ENCODE results near the gene VCAM1.
A peak's percentile ranks its signal among the peaks of the same experiment; 100 is the strongest.

The VCAM1 gene

DNA sequence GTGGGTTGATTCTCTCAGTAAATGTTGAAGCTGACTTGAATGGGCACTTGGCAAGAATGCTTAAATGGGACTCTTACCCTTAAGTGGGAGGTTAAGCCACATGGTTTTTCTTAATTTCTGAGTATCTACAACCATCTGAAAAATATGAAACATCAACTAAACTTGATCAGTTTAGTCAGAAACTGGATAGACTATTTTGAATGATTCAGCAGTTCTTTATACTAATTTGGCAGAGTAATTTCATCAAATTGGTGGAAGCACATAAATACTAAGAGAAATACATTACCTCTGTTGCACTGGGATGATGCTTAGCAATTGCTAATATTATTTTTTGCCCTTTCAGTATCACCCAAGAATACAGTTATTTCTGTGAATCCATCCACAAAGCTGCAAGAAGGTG lies 4.7 kb downstream of the VCAM1 start:
- DNase-seq (ENCODE audit: low spot score) = no peak

DNA sequence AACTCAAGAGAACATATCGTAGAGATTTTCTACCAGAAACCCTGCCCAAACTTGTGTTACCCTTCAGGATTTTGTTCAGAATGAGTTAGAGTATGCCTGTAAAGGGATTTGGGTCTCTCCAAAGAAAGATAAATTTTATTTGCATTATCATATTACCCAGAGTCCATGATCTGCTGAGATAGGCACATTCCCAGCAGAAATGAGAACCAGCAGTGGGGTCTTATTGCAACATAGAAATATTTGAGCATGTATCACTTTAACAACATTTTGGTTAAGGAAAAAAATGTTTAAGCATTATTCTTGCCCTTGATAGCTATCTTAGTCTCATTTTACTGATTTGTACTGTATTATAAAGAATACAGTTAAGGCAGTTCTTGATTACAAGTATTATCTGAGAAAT lies 10.6 kb downstream of the VCAM1 start:
- DNase-seq (ENCODE audit: low spot score) = no peak

- DNase-seq (ENCODE audit: low spot score) = no peak
Observed at GRCh38 chr1:100731309-100731708, 11.8 kb downstream of the VCAM1 start.

DNA sequence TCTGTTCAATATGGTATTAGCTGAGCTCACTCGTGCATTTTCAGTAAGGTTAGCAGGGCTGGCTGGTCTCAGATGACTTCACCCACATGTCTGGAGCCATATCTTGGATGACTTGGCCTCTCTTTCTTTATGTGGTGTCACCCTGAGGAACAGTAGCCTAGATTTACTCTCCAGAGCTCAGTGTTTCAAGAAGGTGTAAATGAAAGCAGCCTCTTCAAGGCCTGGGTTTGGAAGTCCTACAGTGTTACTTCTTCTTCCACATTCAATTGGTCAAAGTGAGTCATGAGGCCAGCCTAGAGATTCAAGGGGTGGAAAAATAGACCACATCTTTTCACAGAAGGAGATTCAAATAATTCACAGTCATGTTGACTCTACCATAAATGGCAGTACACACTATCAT lies 12.2 kb downstream of the VCAM1 start:
- DNase-seq (ENCODE audit: low spot score) = no peak

- no peak for DNase-seq (ENCODE audit: low spot score)
Observed at GRCh38 chr1:100734676-100735075, 15.1 kb downstream of the VCAM1 start.

- no peak for DNase-seq (ENCODE audit: low spot score)
Observed at GRCh38 chr1:100735244-100735643, 15.7 kb downstream of the VCAM1 start.

DNA sequence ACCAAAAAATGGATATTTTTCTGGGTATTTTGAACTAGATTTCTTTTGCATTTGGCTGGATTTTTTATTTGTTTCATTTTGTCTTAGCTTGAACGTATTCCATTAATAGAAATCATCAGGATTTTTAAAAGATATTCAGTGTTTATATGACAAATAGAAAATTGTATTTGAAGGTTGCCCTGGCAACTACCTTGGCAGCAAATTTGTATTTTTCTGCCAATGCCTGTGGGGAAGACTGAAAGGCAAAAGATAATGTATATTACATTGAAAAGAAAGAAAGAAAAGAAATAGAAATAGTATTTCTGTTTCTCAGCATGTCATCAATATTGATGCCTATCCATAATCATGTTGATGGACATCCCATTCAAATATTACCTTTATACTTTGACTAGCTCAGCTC lies 16.8 kb downstream of the VCAM1 start:
- no peak for DNase-seq (ENCODE audit: low spot score)

- DNase-seq (ENCODE audit: low spot score) = no peak
Observed at GRCh38 chr1:100736746-100737145, 17.2 kb downstream of the VCAM1 start.

DNA sequence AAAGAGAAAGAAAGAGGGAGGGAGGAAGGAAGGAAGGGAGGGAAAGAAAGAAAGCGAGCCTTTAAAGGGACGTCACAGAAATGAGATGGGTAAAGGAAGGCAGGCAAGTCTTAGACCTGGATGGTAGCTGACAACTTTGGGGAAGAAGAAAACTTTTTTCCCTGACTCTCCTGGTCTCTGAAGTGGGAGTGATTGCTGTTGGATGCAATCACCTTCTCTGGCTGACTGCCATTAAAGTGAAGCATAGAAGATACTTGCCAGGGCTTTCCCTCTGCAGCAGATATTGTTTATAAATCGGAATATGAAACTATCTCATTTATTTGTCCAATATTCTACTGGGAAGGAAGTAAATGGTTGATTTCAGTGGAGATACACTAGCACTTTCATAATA lies 27.0 kb downstream of the VCAM1 start:
- DNase-seq (ENCODE audit: low spot score) = no peak

GRCh38 chr1:100747771-100748170 lies 28.2 kb downstream of the VCAM1 start:
- no peak for DNase-seq (ENCODE audit: low spot score)

DNA sequence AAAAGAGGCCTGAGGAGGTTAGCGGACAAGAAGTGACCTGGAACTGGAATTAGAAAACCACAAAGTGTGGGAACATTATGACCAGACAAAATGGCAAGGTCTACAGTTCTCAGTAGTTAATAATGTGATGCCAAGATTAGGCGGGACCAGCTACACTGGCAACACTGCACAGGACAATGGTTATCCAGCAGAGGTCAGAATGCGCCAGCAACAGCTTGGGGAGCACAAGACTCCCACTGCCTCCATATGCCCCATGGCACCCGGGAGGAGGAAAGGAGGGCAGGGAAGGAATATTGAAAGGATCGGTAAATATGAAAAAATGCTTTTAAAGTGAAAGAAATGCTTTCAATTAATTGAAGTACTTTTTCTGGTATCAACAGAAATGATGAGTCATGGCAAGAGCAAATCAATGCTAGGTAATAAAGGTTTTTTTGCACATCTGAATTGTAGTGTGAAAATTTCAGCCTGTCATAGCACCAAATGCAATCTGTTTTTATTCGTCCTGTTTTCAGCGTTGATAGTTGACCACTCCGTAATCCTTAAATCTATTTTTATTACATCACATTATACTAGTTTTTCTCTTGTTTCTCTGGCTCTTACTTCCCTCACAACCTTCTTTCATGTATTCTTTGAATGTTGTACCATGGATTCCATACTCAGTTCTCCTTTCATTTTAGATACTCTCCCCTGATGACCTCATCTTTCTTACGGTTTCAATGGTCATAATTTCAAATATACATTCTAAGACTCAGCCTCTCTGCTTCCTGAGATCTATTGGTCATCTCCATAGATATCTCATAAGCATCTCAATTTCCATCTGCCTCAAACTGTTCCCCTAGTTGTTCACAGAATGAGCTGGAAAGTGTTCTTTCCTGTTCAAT lies 30.7 kb downstream of the VCAM1 start:
- peak; percentile 13 for DNase-seq (ENCODE audit: low spot score)

DNA sequence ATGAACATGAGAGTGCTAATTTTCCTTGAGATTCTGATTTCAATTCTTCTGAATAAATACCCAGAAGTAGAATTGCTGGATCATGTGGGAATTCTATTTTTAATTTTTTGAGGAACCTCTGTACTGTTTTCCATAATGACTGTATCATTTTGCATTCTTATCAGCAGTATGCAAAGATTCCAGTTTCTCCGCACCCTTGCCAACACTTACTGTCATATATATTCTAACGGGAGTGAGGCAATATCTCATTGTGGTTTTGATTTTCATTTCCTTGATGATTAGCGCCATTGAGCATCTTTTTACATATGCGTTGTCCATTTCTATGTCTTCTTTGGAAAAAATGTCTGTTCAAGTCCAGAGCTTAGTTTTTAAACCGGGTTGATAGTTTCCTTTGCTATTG lies 33.2 kb downstream of the VCAM1 start:
- no peak for DNase-seq (ENCODE audit: low spot score)

GRCh38 chr1:100757946-100758345 lies 38.4 kb downstream of the VCAM1 start:
- no peak for DNase-seq (ENCODE audit: low spot score)

GRCh38 chr1:100759188-100759587 lies 39.6 kb downstream of the VCAM1 start:
- DNase-seq (ENCODE audit: low spot score) = no peak

DNA sequence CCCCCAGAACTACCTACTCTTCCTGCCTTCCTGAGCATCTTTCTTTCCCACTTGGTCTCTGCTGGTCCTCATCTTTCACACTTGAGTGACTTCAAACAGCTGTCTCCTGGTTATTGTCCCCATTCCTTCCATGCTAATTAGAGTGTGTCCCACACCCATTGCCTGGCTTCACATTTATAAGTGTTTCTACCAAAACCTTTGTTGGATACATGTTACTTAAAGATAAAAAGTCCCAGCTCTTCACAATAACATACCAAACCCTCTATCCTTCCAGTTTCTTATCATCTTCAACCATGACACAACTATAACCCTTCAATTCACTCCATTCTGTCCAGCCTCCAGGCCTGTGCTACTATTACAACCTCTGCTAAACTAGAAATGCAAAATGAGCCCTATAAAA lies 41.0 kb downstream of the VCAM1 start:
- no peak for DNase-seq (ENCODE audit: low spot score)

DNA sequence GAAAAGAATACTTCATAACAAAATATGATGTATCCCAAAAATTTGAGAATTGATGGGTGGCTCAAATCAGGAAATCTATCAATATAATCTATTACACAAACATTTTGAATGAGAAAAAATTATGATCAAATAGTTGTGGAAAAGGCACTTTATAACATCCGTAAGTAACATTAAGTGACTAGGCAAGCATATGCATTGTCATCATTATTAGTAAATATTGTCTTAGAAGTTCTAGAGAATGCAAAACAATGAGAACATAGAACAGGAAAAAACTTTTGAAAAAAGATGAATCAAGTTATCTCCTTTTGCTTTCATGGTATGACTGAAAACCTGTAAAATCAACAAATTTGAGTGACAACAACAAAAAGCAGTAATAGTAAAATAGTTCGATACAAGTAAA lies 42.9 kb downstream of the VCAM1 start:
- no peak for DNase-seq (ENCODE audit: low spot score)

DNA sequence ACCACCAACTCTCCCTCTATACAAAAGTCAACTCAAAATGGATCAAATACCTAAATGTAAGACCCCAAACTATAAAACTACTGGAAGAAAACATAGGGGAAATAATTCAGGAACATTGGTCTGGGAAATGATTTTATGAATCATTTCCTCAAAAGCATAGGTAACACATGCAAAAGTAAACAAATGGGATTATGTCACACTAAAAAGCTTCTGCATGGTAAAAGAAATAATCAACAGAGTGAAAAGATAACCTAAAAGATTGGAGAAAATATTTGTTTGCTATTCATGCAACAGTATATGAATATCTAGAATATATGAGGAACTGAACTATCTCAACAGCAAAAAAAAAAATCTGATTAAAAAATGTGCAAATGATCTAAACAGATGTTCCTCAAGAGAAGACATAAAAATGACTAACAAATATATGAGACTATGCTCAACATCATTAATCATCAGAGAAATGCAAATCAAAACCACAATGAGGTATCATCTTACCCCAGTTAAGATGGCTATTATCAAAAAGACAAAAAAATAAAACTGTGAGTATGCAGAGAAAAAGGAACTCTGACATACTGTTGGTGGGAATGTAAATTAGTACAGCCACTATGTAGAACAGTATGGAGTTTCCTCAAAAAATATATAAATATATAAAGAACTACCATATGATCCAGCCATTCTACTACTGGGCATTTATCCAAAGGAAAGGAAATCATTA lies 47.8 kb downstream of the VCAM1 start:
- no peak for DNase-seq (ENCODE audit: low spot score)

DNA sequence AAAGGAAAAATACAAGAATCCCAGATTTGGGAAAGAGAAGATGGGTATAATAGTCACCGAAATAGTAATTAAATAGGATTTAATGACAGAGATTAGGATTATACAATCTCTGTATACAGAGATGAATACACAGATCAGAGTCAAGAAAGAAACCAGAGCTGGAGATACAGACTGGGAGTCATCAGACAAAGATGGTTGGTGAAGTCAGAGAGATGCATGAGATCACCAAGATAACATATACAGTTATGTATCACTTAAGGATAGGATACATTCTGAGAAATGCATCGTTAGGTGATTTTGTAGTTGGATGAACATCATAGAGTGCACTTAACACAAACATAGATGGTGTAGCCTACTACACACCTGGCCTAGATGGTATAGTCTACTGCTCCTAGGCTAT lies 49.8 kb downstream of the VCAM1 start:
- DNase-seq (ENCODE audit: low spot score) = no peak

DNA sequence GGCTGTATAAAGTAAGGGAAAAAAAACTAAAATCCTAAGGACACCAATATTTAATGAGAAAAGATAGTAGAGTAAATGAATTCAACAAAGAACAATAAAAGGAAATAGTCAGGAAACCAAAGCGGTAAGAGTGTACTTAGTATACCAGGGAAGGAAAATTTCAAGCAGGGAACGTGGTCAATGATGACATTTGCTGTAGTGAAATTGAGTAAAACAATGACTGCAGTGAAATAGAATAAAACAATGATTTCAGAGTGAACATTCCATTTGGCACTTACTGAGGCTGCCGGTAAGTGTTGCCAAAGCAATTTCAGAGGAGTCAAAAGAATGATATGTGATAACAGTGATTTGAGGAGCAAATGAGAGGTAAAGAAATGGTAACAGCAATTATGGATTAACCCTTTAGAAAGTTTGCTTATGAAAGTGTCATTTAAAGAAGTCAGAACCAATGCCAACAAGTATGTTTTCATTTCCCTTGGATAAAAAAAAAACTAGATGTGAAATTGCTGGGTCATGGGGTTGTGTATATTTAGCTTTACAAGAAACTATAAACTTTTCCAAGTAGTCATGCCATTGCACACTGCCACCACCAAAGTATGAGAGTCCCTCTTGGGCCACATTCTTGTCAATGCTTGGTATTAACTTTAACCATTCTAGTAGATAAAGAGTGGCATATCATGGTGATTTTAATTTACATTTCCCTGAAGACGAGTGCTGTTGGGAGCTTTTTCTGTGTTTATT lies 50.5 kb downstream of the VCAM1 start:
- no peak for DNase-seq (ENCODE audit: low spot score)

GRCh38 chr1:100773444-100773843 lies 53.9 kb downstream of the VCAM1 start:
- DNase-seq (ENCODE audit: low spot score) = no peak

DNA sequence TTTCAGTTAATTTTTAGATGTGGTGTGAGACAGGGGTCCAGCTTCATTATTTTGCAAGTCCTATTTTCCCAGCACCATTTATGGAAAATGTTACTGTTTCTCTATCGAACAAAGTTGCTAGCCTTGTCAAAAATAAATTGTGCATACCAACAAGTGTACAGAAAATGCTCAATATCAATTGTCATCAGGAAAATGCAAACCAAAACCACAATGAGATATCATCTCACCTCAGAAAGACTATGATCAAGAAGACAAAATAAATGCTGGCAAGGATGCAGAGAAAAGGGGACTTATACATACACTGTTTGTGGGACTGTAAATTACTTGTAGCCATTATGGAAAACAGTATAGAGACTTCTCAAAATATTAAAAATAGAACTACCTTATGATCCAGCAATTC lies 54.8 kb downstream of the VCAM1 start:
- no peak for DNase-seq (ENCODE audit: low spot score)

DNA sequence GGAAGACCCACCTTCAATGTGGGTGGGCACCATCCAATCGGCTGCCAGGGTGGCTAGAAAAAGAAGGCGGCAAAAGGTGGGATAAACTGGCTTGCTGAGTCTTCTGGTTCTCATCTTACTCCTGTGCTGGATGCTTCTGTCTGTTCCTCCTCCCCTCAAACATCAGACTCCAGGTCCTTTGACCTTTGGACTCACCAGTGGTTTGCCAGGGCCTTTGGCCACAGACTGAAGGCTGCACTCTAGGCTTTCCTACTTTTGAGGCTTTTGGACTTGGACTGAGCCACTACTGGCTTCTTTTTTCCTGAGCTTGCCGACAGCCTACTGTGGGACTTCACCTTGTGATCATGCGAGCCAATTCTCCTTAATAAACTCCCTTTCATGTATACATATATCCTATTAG lies 55.9 kb downstream of the VCAM1 start:
- DNase-seq (ENCODE audit: low spot score) = no peak

DNA sequence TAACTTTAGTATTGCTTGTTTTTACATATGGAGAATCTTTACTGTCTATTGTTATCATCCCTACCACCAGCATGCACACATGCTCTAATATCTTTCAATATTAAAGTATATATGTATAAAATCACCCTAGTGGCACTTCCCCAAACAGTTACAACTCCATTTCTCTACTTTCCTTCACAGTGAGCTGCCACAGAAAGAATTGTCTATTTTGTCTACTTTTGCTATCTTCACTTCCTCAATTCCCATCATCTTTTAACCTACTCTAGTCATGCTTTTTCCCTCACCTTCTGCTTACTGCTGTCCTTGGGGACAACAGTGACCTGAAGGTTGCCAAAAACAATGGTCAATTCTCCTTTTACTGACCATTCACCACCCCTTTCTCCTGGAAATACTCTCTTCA lies 59.2 kb downstream of the VCAM1 start:
- no peak for DNase-seq (ENCODE audit: low spot score)

All from iPS-NIHi11 (cell line).